C4-2B (cell line): ENCODE results near the gene HRCT1.

Experiments
- CTCF ChIP-seq: fragments of 450-650 bp; conservative IDR thresholded peaks from 2 replicates; pipeline ENCODE4 v1.5.1; 2017; ENCODE audit warnings: mild to moderate bottlenecking
- ZFX ChIP-seq: fragments of 450-650 bp; IDR thresholded peaks from 2 replicates; pipeline ENCODE4 v1.6.1; 2017

DNA sequence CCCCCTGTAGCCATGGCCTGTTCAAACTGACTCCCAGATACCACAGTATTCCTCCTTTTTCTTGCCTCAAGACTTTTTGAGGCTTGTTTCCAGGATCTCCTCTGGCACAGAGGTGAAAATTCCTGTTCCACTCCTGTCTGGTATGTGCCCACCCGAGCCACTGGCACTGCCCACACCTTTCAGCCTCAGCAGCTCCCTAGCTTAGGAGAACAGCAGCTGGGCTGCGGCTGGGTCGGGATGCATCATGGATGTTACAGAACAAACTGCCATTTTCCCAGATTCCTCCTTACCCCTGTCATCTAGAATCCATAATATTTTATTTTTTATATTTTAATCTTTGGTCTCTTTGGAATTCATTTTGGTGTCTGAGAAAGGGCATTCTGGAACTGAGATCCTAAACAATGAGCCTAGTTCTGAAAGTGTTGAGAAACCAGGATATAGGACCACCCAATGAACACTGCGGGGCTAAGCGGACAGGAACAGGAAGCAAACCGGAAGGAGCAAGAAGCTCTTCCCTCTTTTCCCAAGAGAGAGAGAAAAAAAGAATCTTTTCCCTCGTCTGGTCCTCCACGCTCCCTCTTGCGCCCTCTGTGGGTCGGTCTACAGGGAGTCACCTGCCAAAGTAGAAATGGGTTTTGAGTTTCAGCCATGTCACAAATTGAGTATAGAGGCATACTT, 39.5 kb downstream of the HRCT1 start:
- peak; percentile 97 for TF ChIP-seq CTCF
- no peak for TF ChIP-seq ZFX
